GM19468 (cell line): Measurements from ENCODE around the gene TRMT1.

ENCODE experiments used
- ATAC-seq: cut with Tn5 transposase; IDR thresholded peaks from one replicate; pipeline ENCODE4 v1.9.1; 2021; ENCODE audit warnings: mild to moderate bottlenecking, moderate library complexity, moderate number of reproducible peaks; ENCODE audit not compliant: unreplicated experiment; ENCODE audit errors: extremely low read depth

TRMT1 gene

GRCh38 chr19:13076320-13076719 lies 40.2 kb downstream of the TRMT1 start:
- ATAC-seq: no peak

- ATAC-seq: no peak
Observed at GRCh38 chr19:13074378-13074777, 42.2 kb downstream of the TRMT1 start.

DNA sequence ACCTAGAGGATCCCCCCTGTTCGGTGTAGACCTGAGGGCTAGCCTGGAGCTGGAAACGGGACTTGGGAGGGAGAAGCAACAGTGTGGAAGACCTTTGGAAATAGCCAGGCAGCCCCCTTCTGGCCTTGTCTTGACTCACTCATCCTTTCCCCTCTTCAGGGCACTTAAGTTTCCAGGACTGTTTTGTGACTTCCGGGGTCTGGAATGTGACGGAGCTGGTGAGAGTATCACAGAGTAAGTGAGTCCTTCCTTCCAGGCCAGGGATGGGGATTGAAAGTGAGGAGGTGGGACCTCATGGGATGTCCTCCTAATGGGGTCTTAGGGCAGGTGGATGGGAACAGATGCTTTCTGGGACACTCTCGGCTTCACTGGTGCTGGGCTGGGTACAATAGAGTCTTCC lies 43.3 kb downstream of the TRMT1 start:
- ATAC-seq: no peak

DNA sequence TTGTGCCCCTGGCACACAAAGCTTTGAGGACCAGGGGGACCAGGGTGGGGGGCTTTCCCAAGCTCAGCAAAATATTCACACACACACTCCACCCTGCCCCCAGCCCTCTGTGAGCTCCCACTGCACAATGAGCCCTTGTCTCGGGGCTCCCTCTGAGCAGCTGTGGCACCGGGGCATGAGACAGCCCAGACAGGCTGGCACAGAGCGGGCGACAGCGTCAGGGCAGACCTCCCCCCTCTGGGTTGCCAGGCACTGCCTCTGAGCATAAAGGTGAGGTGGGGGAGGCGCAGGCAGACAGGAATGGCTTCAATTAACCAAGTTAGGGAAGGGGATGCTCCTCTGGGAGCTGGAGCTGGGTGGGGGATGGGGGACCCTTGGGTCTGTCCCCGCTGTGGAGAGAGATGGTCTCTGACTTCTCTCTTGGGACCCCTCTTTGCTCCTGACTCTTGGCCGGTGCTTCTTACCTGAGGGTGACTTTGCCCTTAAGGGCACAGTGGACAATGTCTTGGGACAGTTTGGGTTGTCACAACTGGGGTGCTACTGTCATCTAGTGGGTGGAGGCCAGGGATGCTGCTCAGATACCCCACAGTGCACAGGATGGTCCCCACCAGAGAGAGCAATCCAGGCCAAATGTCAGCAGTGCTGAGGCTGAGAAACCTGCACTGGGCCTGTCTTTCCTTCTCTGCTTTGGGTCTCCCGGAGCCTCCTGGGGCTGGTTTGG lies 44.2 kb downstream of the TRMT1 start:
- ATAC-seq: no peak

DNA sequence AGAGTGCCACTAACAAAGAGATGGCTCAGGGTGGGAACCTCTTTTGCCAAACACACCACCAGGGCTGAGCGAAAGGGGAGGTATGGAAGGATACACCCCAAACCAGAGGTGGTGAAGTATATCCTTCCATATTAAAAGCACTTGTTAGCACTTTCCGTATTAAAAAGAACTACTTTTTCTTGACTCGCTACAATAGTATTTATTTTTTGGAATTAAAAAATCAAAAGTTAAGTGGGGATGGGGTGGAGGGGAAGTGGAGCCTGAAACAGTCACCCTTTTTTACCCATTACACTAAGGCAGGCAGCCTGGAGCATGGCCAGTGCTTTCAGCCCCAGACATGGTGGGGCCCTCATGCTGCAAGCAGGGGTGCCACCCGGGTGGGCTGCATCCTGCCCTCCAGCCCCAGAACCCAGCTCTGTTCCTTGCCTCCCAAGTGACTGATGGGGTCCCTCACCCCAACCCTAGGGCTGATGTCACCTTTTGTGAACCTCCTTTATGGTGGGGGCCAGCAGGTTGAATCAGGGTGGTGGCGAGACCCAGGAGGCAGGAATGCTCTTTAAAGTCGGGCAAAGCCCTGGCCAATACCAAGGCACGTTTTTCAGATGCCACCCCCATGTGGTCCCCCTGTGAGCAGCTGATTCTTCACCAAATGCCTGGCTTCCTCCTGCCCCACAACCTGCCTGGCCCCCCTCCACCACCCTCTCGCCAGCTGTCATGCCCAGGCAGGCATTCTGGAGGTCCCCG lies 44.9 kb downstream of the TRMT1 start:
- no peak for ATAC-seq

DNA sequence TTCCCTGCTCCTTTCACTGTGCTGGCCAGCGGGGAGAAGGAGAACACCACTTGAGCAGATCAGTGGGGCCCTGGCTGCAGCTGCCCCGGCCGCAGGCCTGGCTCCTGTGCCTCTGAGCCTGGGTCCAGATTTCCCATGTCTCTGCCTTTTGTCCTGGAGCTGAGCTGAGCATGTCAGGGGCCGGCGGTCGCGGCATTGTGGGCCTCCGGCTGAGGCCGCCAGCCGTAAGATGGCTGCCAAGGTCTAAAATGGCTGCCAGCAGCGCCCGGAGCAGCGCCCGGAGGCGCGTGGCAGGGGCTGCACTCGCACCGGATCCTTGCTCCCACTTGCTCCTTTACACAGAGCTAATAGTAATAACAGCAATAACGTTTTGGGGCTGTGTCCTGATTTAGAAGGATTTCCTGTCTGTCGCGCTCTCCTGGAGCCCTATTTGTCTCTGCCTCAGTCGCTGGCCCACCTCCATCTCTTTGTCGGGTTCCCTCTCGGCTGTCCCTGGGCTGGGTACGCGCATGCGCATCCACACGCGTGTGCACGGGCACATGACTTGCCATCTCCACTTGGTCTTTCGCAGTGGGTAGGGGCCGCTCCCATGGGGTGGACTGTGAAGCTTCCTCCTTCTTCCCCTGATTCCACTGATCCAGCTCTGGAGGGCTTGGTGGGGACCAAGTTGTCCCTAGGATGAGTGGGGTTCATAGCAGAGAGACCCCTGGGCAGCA lies 46.0 kb downstream of the TRMT1 start:
- no peak for ATAC-seq

DNA sequence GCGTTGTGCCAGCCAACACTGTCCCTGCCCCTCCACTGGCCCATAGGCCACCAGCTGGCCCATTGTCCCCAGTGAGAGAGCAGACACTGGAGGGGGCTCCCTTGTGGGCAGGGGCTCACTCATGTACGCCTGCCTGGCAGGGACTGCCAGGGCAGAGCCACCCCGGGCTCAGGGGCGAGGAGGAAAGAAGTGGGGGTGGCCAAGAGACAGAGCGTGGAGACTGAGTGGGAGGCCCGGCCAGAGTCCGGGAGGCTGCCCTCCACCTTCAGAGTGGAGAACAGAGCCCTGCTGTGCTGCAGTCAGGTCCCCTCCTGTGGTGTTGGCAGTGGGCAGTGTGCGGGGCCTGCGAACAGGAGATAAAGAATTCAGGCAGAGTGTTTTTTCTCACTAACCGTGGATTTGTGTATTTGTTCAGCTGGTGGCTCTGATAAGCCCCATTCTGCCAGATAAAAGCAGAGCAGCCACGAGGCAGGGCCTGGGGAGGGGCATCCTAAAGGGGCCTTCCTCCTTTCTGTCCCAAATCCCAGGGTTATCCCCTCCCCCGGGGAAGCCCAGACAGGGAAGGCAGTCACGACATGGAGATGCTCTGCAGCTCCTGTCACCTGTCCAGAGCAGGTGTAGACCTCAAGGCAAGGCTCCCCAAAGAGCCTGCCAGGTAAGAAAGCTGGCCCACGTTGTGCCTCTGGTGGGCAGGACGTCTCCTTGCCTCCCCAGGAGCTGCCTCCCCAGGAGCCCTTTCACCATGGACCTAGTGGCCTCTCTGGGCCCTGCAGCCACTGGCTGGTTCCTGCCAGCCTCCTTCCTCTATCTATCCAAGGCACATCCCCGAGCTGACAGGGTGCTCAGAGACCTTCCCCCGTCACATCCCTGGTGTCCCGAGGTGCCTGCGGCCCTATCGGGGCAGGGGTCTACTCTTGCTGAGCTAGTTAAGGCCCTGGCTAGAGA lies 46.9 kb downstream of the TRMT1 start:
- no peak for ATAC-seq

- ATAC-seq: no peak
Observed at GRCh38 chr19:13068085-13068846, 48.3 kb downstream of the TRMT1 start.

GRCh38 chr19:13066933-13067807 lies 49.4 kb downstream of the TRMT1 start:
- ATAC-seq: no peak

GRCh38 chr19:13066226-13066625 lies 50.3 kb downstream of the TRMT1 start:
- ATAC-seq: no peak

DNA sequence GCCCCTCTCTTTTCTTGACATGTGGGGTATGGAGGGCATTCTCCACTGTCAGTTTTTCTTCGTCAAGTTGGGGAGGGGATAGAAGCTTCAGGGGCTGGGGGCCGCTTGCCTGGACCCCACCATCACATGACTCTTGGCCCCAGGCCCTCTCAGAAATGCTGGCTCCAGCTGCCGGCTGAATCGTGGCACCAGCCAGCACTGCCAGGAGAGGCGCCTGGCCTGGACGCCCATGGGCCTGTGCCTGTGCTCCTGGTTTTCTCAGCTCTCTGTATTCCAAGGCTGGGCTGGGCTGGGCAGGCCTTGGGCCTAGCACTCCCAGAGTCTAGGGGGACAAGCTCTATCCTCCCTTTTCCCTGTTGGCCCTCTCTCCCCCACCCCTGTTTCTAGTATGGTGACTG lies 52.4 kb downstream of the TRMT1 start:
- no peak for ATAC-seq

GRCh38 chr19:13063461-13064091 lies 53.0 kb downstream of the TRMT1 start:
- ATAC-seq: no peak

DNA sequence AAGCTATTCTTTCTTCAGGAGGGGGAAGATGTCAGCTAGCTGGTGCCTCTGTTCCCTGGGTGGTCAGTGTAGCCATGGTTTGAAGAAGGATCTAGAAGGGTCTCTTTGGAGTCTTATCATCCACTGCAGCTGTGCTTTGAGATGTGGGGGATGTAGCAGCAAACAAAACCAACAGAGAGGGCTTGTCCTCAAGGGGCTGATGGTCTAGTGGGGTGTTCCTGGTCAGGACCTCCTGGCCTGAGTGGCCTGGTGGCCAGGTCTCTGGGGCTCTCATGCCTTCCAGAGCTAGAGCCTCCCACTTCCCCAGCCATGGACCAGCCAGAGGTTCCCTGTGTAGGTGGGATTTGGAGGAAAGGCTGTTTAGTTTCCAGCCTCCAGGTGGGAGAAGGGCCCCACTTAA lies 54.2 kb downstream of the TRMT1 start:
- ATAC-seq: no peak

- ATAC-seq: no peak
Observed at GRCh38 chr19:13060964-13061927, 55.3 kb downstream of the TRMT1 start.

GRCh38 chr19:13060233-13060963 lies 56.1 kb downstream of the TRMT1 start:
- ATAC-seq: no peak

- ATAC-seq: no peak
Observed at GRCh38 chr19:13058951-13059660, 57.4 kb downstream of the TRMT1 start.
